HPDE6-E6E7 (cell line): ENCODE data around the gene STAM.

Experiments
- DNase-seq: peaks from one replicate; pipeline ENCODE4 v3.0.0; 2011; ENCODE audit warnings: missing footprints; ENCODE audit errors: extremely low spot score

The STAM gene

GRCh38 chr10:17730667-17731066, 86.7 kb downstream of the STAM start:
- DNase-seq, result no peak

- DNase-seq, result no peak
Observed at GRCh38 chr10:17731331-17732020, 87.5 kb downstream of the STAM start.

GRCh38 chr10:17733620-17734019, 89.7 kb downstream of the STAM start:
- no peak for DNase-seq

GRCh38 chr10:17734432-17735080, 90.6 kb downstream of the STAM start:
- DNase-seq, result no peak

GRCh38 chr10:17735166-17735941, 91.4 kb downstream of the STAM start:
- no peak for DNase-seq

GRCh38 chr10:17736223-17736622, 92.3 kb downstream of the STAM start:
- no peak for DNase-seq

- DNase-seq, result no peak
Observed at GRCh38 chr10:17737027-17737965, 93.3 kb downstream of the STAM start.

- no peak for DNase-seq
Observed at GRCh38 chr10:17740668-17741067, 96.7 kb downstream of the STAM start.

- no peak for DNase-seq
Observed at GRCh38 chr10:17742918-17743317, 99.0 kb downstream of the STAM start.

GRCh38 chr10:17743437-17743836, 99.5 kb downstream of the STAM start:
- no peak for DNase-seq

- DNase-seq, result no peak
Observed at GRCh38 chr10:17744341-17744861, 100.5 kb downstream of the STAM start.

GRCh38 chr10:17747883-17748550, 104.1 kb downstream of the STAM start:
- no peak for DNase-seq

GRCh38 chr10:17749890-17750289, 105.9 kb downstream of the STAM start:
- no peak for DNase-seq

GRCh38 chr10:17751781-17752445, 108.0 kb downstream of the STAM start, which contains the start of gene TMEM236:
Gene TMEM236 (plus strand): TSS chr10:17752201. CDS start chr10:17752296, 95 bp downstream.
- no peak for DNase-seq

GRCh38 chr10:17756557-17757217, 112.7 kb downstream of the STAM start:
- DNase-seq, result no peak

GRCh38 chr10:17758200-17758599, 114.2 kb downstream of the STAM start:
- DNase-seq, result no peak

- DNase-seq, result no peak
Observed at GRCh38 chr10:17758896-17759295, 114.9 kb downstream of the STAM start.

- no peak for DNase-seq
Observed at GRCh38 chr10:17764142-17764541, 120.2 kb downstream of the STAM start.

- DNase-seq, result no peak
Observed at GRCh38 chr10:17765602-17766001, 121.7 kb downstream of the STAM start.
